ENCODE measurements around the gene HIBCH. TPM values are rescaled to one million over a fixed set of nuclear protein-coding genes. Genes with fewer than 3 reads are reported as not detected.

HIBCH gene
- total and polyA plus RNA-seq, 9 of the 15 experiments (the other 6 are each of a cell fraction or from before 2014, with no cell fraction given), result 17.0 to 65.4 (median 28.3) TPM

DNA sequence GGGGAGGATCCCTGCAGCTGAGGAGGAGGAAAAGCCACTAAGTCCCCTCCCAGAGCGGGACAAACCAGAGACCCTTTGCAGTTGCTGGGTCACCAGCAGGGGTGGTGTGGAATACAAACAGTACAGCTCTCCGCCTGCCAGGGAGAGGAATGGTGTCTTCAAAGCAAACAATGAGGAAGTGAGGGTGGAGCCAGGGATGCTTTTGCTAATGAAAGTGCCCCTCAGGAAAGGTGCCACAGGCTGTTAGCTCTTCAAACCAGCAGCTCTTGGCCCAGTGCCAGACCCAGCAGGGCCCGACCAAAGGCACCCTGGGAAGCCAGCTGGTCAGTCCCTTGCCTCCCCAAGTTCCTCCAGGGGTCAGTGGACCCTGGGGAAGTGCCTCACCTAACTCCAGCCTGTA lies 102.8 kb downstream of the HIBCH start (continued):
- no peak for TF ChIP-seq SRSF3 (IDR thresholded peaks at IDR 0.05; ENCODE audit: insufficient read depth, low read length)
- TF ChIP-seq, protein P1, sequence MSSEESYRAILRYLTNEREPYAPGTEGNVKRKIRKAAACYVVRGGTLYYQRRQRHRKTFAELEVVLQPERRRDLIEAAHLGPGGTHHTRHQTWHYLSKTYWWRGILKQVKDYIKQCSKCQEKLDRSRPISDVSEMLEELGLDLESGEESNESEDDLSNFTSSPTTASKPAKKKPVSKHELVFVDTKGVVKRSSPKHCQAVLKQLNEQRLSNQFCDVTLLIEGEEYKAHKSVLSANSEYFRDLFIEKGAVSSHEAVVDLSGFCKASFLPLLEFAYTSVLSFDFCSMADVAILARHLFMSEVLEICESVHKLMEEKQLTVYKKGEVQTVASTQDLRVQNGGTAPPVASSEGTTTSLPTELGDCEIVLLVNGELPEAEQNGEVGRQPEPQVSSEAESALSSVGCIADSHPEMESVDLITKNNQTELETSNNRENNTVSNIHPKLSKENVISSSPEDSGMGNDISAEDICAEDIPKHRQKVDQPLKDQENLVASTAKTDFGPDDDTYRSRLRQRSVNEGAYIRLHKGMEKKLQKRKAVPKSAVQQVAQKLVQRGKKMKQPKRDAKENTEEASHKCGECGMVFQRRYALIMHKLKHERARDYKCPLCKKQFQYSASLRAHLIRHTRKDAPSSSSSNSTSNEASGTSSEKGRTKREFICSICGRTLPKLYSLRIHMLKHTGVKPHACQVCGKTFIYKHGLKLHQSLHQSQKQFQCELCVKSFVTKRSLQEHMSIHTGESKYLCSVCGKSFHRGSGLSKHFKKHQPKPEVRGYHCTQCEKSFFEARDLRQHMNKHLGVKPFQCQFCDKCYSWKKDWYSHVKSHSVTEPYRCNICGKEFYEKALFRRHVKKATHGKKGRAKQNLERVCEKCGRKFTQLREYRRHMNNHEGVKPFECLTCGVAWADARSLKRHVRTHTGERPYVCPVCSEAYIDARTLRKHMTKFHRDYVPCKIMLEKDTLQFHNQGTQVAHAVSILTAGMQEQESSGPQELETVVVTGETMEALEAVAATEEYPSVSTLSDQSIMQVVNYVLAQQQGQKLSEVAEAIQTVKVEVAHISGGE (CRISPR knock-in tag; IDR thresholded peaks at IDR 0.05), result no peak

DNA sequence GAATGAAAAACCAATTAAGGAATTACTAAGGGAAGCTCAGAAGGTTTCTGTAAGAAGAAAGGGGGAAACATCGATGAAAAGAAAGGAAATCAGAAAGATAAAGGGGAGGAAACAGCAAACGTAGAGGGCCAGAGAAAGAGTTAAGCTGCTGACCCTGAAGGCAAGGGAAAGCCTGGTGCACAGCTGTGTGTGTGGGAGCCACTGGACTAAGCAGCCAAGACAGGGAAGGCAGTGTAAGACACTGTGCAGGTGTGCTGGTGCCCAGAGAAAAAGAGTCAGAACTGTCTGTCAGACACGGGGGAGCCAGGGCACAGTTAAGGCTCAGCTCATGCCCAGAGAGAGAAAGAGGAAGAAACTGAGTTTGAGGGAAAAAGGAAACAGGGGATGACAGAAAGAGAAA lies 104.0 kb downstream of the HIBCH start:
- no peak; the same call in 2 of the 3 replicates for ATAC-seq
- peaks cover 21% of the 10 kb centered on the region; the same call in 2 of the 3 replicates for H3K36me3 ChIP-seq (ENCODE audit: control insufficient read depth, insufficient read depth, low read length)
- no peak overlapping the region for H3K27ac ChIP-seq (ENCODE audit: extremely low read depth, low read depth, low read length)
- ChIA-PET CTCF (ENCODE audit: low intra/inter-chr PET ratio) (no interaction called here), POLR2A (interaction anchor here (0.6 to 0.7 kb wide), 2 partner anchors 56 to 652 kb away, joined by 3 read pairs; no protein-coding TSS in a partner anchor)
- 17% methylated on average over 1 of the region's 3 CpGs for WGBS (ENCODE audit: insufficient coverage, low coverage, missing lambda C conversion rate)
- BruUV-seq (replicated peaks), result no TSS peak
- H4K20me1 ChIP-seq (replicated peaks; ENCODE audit: control insufficient read depth, insufficient read depth, low read length), result no peaks in the 10 kb centered on the region
- no peaks in the 10 kb centered on the region for H3K79me2 ChIP-seq (ENCODE audit: control insufficient read depth, insufficient read depth, low read length)
- no peak for DNase-seq (ENCODE audit: extremely low read depth in 1 of 4, low spot score in 3 of 4)
- no peaks in the 10 kb centered on the region for H3K9me1 ChIP-seq (ENCODE audit: control insufficient read depth, insufficient read depth, low read length)
- no peak overlapping the region for H3K4me2 ChIP-seq (ENCODE audit: insufficient read depth, low read length)
- intact Hi-C loops (cut with micrococcal nuclease), result no loop called here
- H3K9me3 ChIP-seq (replicated peaks; ENCODE audit: control insufficient read depth, insufficient read depth, low read depth, low read length), result no peaks in the 10 kb centered on the region
- H3K4me3 ChIP-seq, result no peak overlapping the region
- peaks cover 3 to 18% of the 10 kb centered on the region in 2 experiments; a peak in 3 of 5 replicates for H3K4me1 ChIP-seq (replicated peaks in 1 of 2; ENCODE audit: control insufficient read depth in 2 of 2, insufficient read depth in 2 of 2, low read length in 2 of 2)
- peak overlapping the region in 1 of 2 experiments; percentile 43; a peak in 1 of 4 replicates for H3K9ac ChIP-seq (ENCODE audit: insufficient read depth in 1 of 2, low read depth in 2 of 2, low read length in 2 of 2)
- FAIRE-seq, result no peak
- H3K27me3 ChIP-seq (ENCODE audit: control insufficient read depth in 2 of 2, insufficient read depth in 2 of 2, low read length in 2 of 2), result no peaks in the 10 kb centered on the region
- in situ Hi-C loops (cut with MboI), result no loop called here
- H2AFZ ChIP-seq (ENCODE audit: low read depth, low read length), result no peak overlapping the region
- TF ChIP-seq HNRNPLL (IDR thresholded peaks at IDR 0.05; ENCODE audit: low read depth, low read length, poor library complexity, severe bottlenecking) (no peak), ETV1 (tag; conservative IDR thresholded peaks at IDR 0.05; ENCODE audit: low read depth) (no peak), PHF20 (IDR thresholded peaks at IDR 0.05; ENCODE audit: partially characterized antibody) (no peak)

All from K562 (cell line).